Transverse colon (tissue), 4 donors: ENCODE measurements around the gene SYNE2. TPM values are rescaled to one million over a fixed set of nuclear protein-coding genes. Genes with fewer than 3 reads are reported as not detected.

ENCODE experiments used
- DNase-seq: peaks from one replicate; pipeline ENCODE4 v3.0.0-alpha.2; 2019
- H3K27ac ChIP-seq, 4 donors: fragments of 200-600 bp; sonication (generic); 2 replicates each; pipeline ENCODE4 v1.5.1; 2016 to 2018; ENCODE audit warnings: inconsistent platforms in 4 of 4
- H3K27me3 ChIP-seq: fragments of 200-600 bp; sonication (generic); 2 replicates; pipeline ENCODE4 v1.5.1; 2017; ENCODE audit warnings: inconsistent platforms
- H3K36me3 ChIP-seq, 4 donors: fragments of 200-600 bp; sonication (generic); 2 replicates each; pipeline ENCODE4 v1.5.1; 2017 to 2019; ENCODE audit warnings: inconsistent platforms in 4 of 4
- H3K4me1 ChIP-seq, 4 donors: fragments of 200-600 bp; sonication (generic); 2 replicates each; pipeline ENCODE4 v1.5.1; 2017 to 2020; ENCODE audit warnings: inconsistent platforms in 4 of 4
- H3K4me3 ChIP-seq, 4 donors: fragments of 200-600 bp; sonication (generic); 1 replicate in 1 of 4; 2 replicates in 3 of 4; pipeline versions ENCODE4 v1.5.1 to v1.6.1; 2017 to 2019; ENCODE audit warnings: inconsistent platforms in 4 of 4
- H3K9me3 ChIP-seq, 2 donors: fragments of 200-600 bp; sonication (generic); 2 replicates each; pipeline ENCODE4 v1.5.1; 2017 to 2019; ENCODE audit warnings: inconsistent platforms in 2 of 2
- CTCF ChIP-seq, 5 experiments: fragments of 200-600 bp in 3 of 5; fragments of 450-650 bp in 2 of 5; sonication (generic) in 3 of 5; IDR thresholded peaks; 1 replicate in 2 of 5; 2 replicates in 3 of 5; pipeline ENCODE4 v1.5.1; 2016 to 2017; ENCODE audit warnings: antibody characterized with exemption in 5 of 5, inconsistent platforms in 3 of 5, mild to moderate bottlenecking in 2 of 5, moderate library complexity in 1 of 5
- EP300 ChIP-seq: sonication (generic); formaldehyde crosslinking; IDR thresholded peaks from one replicate; pipeline ENCODE4 v1.6.1; 2017; ENCODE audit warnings: antibody characterized with exemption, low read depth
- POLR2A ChIP-seq: fragments of 450-650 bp; IDR thresholded peaks from one replicate; pipeline ENCODE4 v1.6.1; 2016; ENCODE audit warnings: antibody characterized with exemption, mild to moderate bottlenecking, moderate library complexity
- POLR2AphosphoS5 ChIP-seq, 3 donors: sonication (generic); formaldehyde crosslinking; IDR thresholded peaks; one replicate each; pipeline ENCODE4 v1.6.1; 2016; ENCODE audit warnings: antibody characterized with exemption in 3 of 3
- WGBS, 2 donors: methylation state at CpG; one replicate each; pipeline ENCODE4 v1.1.5; 2018; ENCODE audit warnings: low coverage in 1 of 2; 5-methylcytosine and 5-hydroxymethylcytosine counted together
- in situ Hi-C, 4 donors: fragments of 200-750 bp; cut with MboI; loops; one replicate each; pipeline versions ENCODE4 v1.15.0 to v1.15.1; 2017; ENCODE audit warnings: low sequenced_read_pairs in 3 of 4, low pct_ligation_motif_present in 1 of 4, low pct_unique_long_range_greater_than_20kb in 1 of 4
- intact Hi-C: fragments of 100-400 bp; cut with DNase I; formaldehyde crosslinking; loops from one replicate; pipeline ENCODE4 v1.15.1; 2023; ENCODE audit warnings: low total_unique reads
- total RNA-seq, 4 donors: library from RNA; depleted of rRNA; stranded (reverse); fragments of >200 nt; gene quantifications; one replicate each; pipeline ENCODE4 v1.1.0, GENCODE V29; 2016

SYNE2 gene
- total RNA-seq, 4 donors from 2014 or later: 242 to 491 (median 304) TPM

- H3K4me1 ChIP-seq: no peaks in the 10 kb centered on the region
- H3K36me3 ChIP-seq: no peaks in the 10 kb centered on the region
- H3K27ac ChIP-seq: no peak overlapping the region
- intact Hi-C loops (no loop called here), in situ Hi-C loops (no loop called here)
- H3K9me3 ChIP-seq: no peaks in the 10 kb centered on the region
- WGBS, 2 donors: 72 to 89% methylated on average over 4 to 6 of the region's 6 CpGs
- H3K27me3 ChIP-seq: no peaks in the 10 kb centered on the region
- no peak for DNase-seq
- no peak overlapping the region for H3K4me3 ChIP-seq
- TF ChIP-seq CTCF (IDR thresholded peaks at IDR 0.05): no peak
- no peak for TF ChIP-seq POLR2A
- no peak for TF ChIP-seq EP300
- no peak for TF ChIP-seq POLR2AphosphoS5 (IDR thresholded peaks at IDR 0.05)
Measured at GRCh38 chr14:64238049-64238448, 385.2 kb downstream of the SYNE2 start.

- in situ Hi-C loops: no loop called here
Measured at GRCh38 chr14:64238631-64239030, 385.8 kb downstream of the SYNE2 start.

GRCh38 chr14:64244279-64244678, 391.5 kb downstream of the SYNE2 start:
- H3K4me1 ChIP-seq: peaks cover 0 to 5% (median 0%) of the 10 kb centered on the region in 4 donors
- no peak overlapping the region for H3K4me3 ChIP-seq
- H3K9me3 ChIP-seq: no peaks in the 10 kb centered on the region
- intact Hi-C loops (no loop called here), in situ Hi-C loops (no loop called here)
- TF ChIP-seq POLR2AphosphoS5 (IDR thresholded peaks at IDR 0.05) (no peak), CTCF (IDR thresholded peaks at IDR 0.05) (no peak), EP300 (no peak), POLR2A (no peak)
- no peak overlapping the region for H3K27ac ChIP-seq
- no peak for DNase-seq
- H3K36me3 ChIP-seq: no peaks in the 10 kb centered on the region
- 27 to 47% methylated on average over 3 to 4 of the region's 4 CpGs for WGBS, 2 donors
- no peaks in the 10 kb centered on the region for H3K27me3 ChIP-seq

More at GRCh38 chr14:64238631-64239030, 385.8 kb downstream of the SYNE2 start:
- Histone ChIP-seq H3K4me3 (no peak overlapping the region), H3K9me3 (no peaks in the 10 kb centered on the region), H3K4me1 (no peaks in the 10 kb centered on the region), H3K27ac (no peak overlapping the region), H3K36me3 (no peaks in the 10 kb centered on the region), H3K27me3 (no peaks in the 10 kb centered on the region)
- 40 to 55% methylated on average over 1 to 2 of the region's 2 CpGs for WGBS, 2 donors
- TF ChIP-seq POLR2A: no peak
- TF ChIP-seq CTCF (IDR thresholded peaks at IDR 0.05): no peak
- no peak for TF ChIP-seq EP300
- TF ChIP-seq POLR2AphosphoS5 (IDR thresholded peaks at IDR 0.05): no peak
- intact Hi-C loops: no loop called here
- no peak for DNase-seq

GRCh38 chr14:64245491-64245890, 392.7 kb downstream of the SYNE2 start:
- intact Hi-C loops: no loop called here
- no peak for DNase-seq
- no peak for TF ChIP-seq POLR2A
- no peak overlapping the region for H3K4me3 ChIP-seq
- 78 to 84% methylated on average over 4 of the region's 4 CpGs for WGBS, 2 donors
- in situ Hi-C loops: no loop called here
- H3K9me3 ChIP-seq: no peaks in the 10 kb centered on the region
- H3K27ac ChIP-seq: no peak overlapping the region
- peaks cover 0 to 5% (median 0%) of the 10 kb centered on the region in 4 donors for H3K4me1 ChIP-seq
- H3K36me3 ChIP-seq: no peaks in the 10 kb centered on the region
- no peaks in the 10 kb centered on the region for H3K27me3 ChIP-seq

- no peak overlapping the region for H3K4me3 ChIP-seq
- no peaks in the 10 kb centered on the region for H3K27me3 ChIP-seq
- peaks cover 0 to 5% (median 0%) of the 10 kb centered on the region in 4 donors for H3K4me1 ChIP-seq
- H3K36me3 ChIP-seq: no peaks in the 10 kb centered on the region
- peak overlapping the region in 1 of 4 donors; percentile 36 for H3K27ac ChIP-seq
- intact Hi-C loops (no loop called here), in situ Hi-C loops (no loop called here)
- DNase-seq: no peak
- H3K9me3 ChIP-seq: no peaks in the 10 kb centered on the region
- TF ChIP-seq CTCF (IDR thresholded peaks at IDR 0.05): no peak
Measured at GRCh38 chr14:64246688-64247087, 393.9 kb downstream of the SYNE2 start.
